DND-41 (cell line): ENCODE data around the gene SKA3.

Experiments used
- CTCF ChIP-seq: IDR thresholded peaks from 2 replicates; pipeline ENCODE4 v1.5.1; 2012; ENCODE audit warnings: borderline replicate concordance, low read length, moderate library complexity, mild to moderate bottlenecking; ENCODE audit not compliant: poor library complexity, severe bottlenecking; ENCODE audit errors: extremely low read depth
- EZH2 ChIP-seq: IDR thresholded peaks from 3 replicates; pipeline ENCODE4 v1.6.1; 2012; ENCODE audit warnings: borderline replicate concordance, low read depth, mild to moderate bottlenecking, moderate library complexity, low read length, inconsistent platforms; ENCODE audit not compliant: severe bottlenecking

DNA sequence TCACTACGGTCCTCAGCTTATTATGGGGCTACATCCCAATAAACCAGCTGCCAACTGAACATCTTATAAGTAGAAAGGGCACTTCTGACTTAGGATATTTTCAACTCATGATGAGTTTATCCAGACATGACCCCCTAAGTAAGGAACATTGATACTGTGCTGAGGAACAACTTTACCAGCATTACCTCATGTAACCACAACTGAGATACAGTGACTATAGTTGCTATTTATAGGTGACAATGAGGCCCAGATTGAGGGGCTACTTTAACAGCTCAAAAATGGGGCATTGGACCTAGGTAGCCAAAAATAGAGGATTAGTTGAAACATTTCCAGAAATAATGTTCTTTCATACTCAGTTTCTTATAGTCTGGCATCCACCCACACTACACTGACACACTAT lies 26.8 kb downstream of the SKA3 start:
- no peak for TF ChIP-seq CTCF
- TF ChIP-seq EZH2, result no peak
